PC-3 (cell line): ENCODE measurements around the gene NAA10.

Experiments
- EZH2 ChIP-seq: fragments of 300-600 bp; sonication (generic); IDR thresholded peaks from one replicate; pipeline ENCODE4 v1.6.1; 2017; ENCODE audit warnings: antibody characterized with exemption, mild to moderate bottlenecking, low read length; ENCODE audit not compliant: unreplicated experiment
- EZH2phosphoT487 ChIP-seq: fragments of 300-600 bp; sonication (generic); IDR thresholded peaks from 2 replicates; pipeline ENCODE4 v1.6.1; 2018; ENCODE audit warnings: mild to moderate bottlenecking, antibody characterized with exemption, low read length, borderline replicate concordance
- TF ChIP-seq, protein P1 (sequence below): fragments of 300-600 bp; sonication (generic); conservative IDR thresholded peaks from 2 replicates; pipeline ENCODE4 v1.5.1; 2017; ENCODE audit warnings: antibody characterized with exemption, low read depth, mild to moderate bottlenecking, low read length

DNA sequence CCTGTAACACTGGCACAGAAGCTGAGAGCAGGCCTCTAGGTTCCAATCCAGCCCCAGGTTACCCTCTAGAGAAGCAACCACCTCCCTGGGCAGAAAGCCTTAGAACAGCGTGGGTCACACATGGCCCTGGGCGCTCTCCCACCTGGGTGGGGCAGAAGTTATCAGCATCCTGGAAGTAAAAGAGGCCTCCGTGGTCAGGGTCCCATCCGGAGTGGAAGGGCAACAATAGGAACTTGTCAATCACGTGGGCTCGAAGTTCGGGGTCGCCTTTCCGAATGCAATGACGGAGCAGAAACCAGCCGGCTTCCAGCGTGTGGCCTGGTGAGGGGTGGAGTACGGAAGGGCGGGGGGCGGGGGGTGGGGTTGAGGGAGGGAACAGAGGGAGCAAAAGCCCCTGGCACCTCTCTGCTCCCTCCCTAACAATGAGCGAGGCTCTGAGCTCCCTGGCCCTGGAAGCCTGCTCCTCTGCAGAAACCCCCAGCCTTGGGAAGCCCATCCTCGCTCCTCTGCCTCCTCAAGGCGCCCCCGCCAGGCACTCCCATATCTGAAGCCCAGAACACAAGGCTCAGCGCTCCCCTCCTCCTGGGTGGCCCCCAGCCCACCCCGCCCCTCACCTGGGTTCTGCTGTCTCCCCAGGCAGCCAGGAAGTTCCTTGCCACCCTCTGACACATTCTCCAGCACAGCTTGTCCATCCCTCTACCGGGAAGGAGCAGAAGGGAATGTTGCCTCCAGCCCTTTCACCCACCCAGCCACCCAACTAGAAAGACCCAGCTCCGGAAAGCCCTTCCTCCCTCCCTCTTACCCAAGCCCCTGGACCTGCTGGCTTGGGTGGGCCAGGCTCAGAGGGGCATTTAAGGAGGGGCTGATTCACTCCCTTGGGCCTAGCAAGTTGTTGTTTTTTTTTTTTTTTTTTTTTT lies 6.8 kb upstream of the NAA10 start:
- TF ChIP-seq, protein P1, sequence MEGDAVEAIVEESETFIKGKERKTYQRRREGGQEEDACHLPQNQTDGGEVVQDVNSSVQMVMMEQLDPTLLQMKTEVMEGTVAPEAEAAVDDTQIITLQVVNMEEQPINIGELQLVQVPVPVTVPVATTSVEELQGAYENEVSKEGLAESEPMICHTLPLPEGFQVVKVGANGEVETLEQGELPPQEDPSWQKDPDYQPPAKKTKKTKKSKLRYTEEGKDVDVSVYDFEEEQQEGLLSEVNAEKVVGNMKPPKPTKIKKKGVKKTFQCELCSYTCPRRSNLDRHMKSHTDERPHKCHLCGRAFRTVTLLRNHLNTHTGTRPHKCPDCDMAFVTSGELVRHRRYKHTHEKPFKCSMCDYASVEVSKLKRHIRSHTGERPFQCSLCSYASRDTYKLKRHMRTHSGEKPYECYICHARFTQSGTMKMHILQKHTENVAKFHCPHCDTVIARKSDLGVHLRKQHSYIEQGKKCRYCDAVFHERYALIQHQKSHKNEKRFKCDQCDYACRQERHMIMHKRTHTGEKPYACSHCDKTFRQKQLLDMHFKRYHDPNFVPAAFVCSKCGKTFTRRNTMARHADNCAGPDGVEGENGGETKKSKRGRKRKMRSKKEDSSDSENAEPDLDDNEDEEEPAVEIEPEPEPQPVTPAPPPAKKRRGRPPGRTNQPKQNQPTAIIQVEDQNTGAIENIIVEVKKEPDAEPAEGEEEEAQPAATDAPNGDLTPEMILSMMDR: no peak
- no peak for TF ChIP-seq EZH2phosphoT487
- no peak for TF ChIP-seq EZH2
